ENCODE measurements around the gene SKIC8. TPM values are rescaled to one million over a fixed set of nuclear protein-coding genes. Genes with fewer than 3 reads are reported as not detected.
A peak's percentile ranks its signal among the peaks of the same experiment; 100 is the strongest.
"Not testable (repeated sequence)": the region's sequence is repeated elsewhere in the genome, so short reads cannot be mapped to it uniquely, and the experiment has no call there.

SKIC8 gene
- total RNA-seq, 2 donors from 2014 or later: 35.0 to 36.8 TPM

DNA sequence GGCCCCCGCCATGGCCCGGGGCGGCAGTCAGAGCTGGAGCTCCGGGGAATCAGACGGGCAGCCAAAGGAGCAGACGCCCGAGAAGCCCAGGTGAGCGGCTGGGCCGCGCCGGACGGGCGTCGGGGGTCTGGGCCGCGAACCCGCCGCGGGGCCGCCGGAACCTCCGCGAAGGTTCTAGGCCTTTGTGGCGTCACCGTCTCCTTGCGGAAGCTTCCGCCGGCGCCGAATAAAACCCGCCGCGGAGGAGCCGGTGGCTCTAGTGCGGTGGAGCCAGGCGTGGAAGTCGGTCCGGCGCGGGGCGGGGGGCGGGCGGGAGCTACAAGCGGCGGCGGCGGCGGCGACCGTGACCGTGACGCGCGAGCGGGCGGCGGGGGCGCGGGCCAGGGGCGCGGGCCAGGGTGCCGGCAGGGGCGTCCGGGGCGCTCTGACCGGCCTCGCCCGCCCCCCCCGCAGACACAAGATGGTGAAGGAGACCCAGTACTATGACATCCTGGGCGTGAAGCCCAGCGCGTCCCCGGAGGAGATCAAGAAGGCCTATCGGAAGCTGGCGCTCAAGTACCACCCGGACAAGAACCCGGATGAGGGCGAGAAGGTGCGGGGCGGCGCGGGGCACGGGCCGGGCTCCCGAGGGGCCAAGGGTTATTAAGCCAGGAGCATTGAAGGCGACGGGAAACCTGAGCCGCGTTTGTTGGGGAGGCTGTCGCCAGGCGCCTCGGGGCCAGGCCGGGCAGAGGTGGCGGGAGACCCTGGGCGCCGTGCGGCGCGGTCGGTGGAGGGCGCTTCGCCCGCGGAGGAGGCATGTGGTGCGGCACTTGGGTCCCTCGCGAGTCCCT is 34.9 kb downstream of the SKIC8 start, which contains the start of gene DNAJA4:
Gene DNAJA4 (plus strand): TSS at position 259 of the 833 bp plus-strand sequence. CDS start 202 bp downstream, at position 461.
- DNase-seq (ENCODE audit: low spot score): peak; percentile 86
- intact Hi-C loops (cut with DNase I): no loop called here

DNA sequence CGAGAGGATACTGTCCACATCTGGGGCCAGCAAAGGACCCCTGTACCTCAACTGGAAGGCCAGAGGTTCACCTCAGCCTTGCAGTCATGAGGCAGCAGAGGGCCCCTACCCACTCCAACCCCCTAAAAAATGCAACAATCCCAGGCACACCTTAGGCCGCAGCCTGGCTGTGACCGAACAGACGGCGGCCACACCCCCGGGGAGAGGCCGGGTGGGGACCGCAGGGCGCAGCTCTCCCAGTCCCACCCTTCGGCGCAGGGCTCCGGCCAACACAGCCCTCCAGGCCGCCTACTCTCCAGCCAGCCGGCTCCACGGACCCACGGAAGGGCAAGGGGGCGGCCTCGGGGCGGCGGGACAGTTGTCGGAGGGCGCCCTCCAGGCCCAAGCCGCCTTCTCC is 35.5 kb downstream of the SKIC8 start:
- intact Hi-C loops (cut with DNase I): no loop called here
- no peak for DNase-seq (ENCODE audit: low spot score)

- intact Hi-C loops (cut with DNase I): no loop called here
- DNase-seq (ENCODE audit: low spot score): no peak
Observed at GRCh38 chr15:78263351-78263781, 36.0 kb downstream of the SKIC8 start.

DNA sequence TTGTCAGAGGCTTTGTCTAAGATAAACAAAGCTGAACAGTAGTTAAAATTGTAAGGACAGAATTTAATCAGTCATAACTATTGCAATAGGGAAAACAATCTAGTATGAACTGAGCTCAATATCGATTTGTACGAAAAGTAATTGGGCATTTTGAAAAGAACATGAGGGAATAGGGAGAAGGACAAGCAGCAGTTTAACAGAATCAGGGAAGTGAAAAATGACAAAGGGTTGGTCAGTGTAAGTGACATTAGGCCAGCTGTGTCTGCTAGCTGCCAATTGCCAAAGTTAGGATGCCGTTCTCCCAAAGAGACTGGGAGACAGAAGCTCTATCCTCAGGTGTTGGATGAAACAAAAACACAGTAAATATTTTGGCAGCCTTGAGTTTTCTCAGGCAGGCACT is 38.3 kb downstream of the SKIC8 start:
- no peak for DNase-seq (ENCODE audit: low spot score)
- intact Hi-C loops (cut with DNase I): no loop called here

DNA sequence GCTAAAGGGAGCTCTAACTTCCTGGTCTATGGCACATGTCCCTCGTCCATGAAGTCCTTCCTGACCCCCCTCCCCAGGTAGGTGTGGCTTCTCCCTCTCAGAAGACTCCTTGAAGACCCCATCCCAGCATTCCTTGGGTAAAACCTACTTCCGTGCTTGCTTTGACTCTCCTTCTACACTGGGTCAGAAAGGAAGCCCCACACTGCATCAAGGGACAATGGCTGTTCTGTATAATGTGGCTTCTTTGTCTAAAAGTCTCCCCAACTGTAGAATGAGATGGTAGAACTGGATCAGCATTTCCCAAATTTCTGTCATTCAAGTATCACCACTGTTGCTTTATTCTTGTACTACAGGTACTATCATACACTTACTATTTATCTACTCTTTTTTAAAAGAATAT is 38.9 kb downstream of the SKIC8 start:
- no peak for DNase-seq (ENCODE audit: low spot score)
- intact Hi-C loops (cut with DNase I): no loop called here

GRCh38 chr15:78259232-78259631 is 40.2 kb downstream of the SKIC8 start:
- intact Hi-C loops (cut with DNase I): no loop called here
- no peak for DNase-seq (ENCODE audit: low spot score)

GRCh38 chr15:78257681-78258080 is 41.7 kb downstream of the SKIC8 start:
- intact Hi-C loops (cut with DNase I): no loop called here
- no peak for DNase-seq (ENCODE audit: low spot score)

GRCh38 chr15:78256044-78256437 is 43.4 kb downstream of the SKIC8 start:
- no peak for DNase-seq (ENCODE audit: low spot score)
- intact Hi-C loops (cut with DNase I): no loop called here

DNA sequence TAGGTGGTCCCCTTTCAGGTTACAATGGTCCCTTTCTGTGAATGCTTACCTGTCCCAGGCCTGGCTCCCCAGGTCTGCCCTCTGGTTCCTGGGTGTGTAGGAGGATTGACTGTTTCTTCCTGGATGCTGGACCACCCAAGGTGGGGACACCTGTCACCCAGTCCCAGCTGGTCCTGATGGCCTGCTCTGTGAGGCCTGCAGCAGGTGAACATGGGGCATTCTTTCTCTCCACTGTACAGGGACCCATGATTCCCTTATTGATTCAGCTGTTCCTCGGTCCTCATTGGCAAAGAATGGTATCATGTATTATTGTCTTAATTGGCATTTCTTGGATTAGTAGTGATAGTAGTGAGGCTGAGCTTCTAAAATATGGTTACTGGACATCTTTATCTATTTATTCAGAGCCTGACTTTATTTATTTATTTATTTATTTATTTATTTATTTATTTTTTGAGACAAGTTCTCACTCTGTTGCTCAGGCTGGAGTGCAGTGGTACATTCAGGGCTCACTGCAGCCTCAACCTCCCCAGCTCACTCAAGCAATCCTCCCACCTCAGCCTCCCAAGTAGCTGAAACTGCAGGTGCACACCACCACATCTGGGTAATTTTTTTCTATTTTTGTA is 43.9 kb downstream of the SKIC8 start:
- DNase-seq (ENCODE audit: low spot score): no peak

DNA sequence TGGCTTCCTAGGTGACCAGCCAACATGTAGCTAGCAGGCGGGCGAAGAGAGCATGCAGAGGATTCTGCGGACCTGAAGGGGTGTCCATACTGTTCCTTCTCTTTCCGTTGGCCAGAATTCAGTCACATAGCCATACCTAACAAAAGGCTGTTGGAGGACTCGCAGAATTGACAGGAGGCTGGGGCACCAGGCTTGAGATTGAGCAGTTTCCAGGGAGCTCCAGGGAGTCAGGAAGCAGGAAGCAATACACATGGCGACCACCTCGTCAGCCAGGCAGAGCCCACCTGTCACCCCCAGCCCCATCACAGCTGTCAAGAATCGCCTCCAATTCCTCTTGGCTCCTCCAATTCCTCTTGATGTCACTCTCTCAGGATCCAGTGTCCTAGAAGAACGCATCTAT is 48.3 kb downstream of the SKIC8 start:
- no peak for DNase-seq (ENCODE audit: low spot score)

More for the DNA sequence above, 43.9 kb downstream of the SKIC8 start:
- intact Hi-C loops (cut with DNase I): no loop called here

GRCh38 chr15:78249131-78249530 is 50.3 kb downstream of the SKIC8 start:
- DNase-seq (ENCODE audit: low spot score): no peak
- intact Hi-C loops (cut with DNase I): no loop called here

More for the DNA sequence above, 48.3 kb downstream of the SKIC8 start:
- intact Hi-C loops (cut with DNase I): no loop called here

GRCh38 chr15:78247911-78248310 is 51.5 kb downstream of the SKIC8 start:
- intact Hi-C loops (cut with DNase I): no loop called here
- DNase-seq (ENCODE audit: low spot score): no peak

- intact Hi-C loops (cut with DNase I); DNase-seq (ENCODE audit: low spot score): not testable (repeated sequence)
Observed at GRCh38 chr15:78245976-78246620, 53.3 kb downstream of the SKIC8 start.

DNA sequence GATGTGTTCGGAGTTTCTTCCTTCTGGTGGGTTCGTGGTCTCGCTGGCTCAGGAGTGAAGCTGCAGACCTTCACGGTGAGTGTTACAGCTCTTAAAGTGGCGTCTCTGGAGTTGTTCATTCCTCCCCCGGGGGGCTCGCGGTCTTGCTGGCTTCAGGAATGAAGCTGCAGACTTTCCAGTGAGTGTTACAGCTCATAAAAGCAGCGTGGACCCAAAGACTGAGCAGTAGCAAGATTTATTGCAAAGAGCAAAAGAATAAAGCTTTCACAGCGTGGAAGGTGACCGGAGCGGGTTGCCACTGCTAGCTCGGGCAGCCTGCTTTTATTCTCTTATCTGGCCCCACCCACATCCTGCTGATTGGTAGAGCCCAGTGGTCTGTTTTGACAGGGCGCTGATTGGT is 54.0 kb downstream of the SKIC8 start:
- intact Hi-C loops (cut with DNase I); DNase-seq (ENCODE audit: low spot score): not testable (repeated sequence)

GRCh38 chr15:78244893-78245292 is 54.5 kb downstream of the SKIC8 start:
- intact Hi-C loops (cut with DNase I): loop anchor here (5.0 kb wide), 4 partner anchors 68 to 133 kb away; partner anchors contain the start of gene CIB2 (in 1 of the 2)
- no peak for DNase-seq (ENCODE audit: low spot score)

DNA sequence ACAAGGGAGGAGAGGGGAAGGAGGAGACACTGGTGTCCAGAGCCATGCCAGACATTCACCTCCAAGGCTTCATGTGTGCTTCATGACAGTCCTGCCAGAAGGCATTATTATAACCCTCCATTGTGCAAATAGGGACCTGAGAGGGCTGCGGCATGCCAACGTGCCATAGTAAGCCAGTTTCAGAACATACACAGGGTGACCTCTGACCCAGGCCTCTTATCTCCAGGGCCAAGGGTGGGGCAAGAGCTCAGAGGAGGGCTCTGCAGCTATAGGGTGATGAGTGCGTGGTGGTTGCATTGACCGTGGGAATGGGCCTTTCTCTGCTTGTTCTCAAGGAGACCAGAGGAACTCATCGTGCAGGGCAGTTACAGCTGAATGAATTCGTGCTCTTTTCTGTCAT is 55.3 kb downstream of the SKIC8 start:
- no peak for DNase-seq (ENCODE audit: low spot score)
- intact Hi-C loops (cut with DNase I): loop anchor here (5.0 kb wide), 4 partner anchors 67 to 132 kb away; partner anchors contain the start of gene CIB2 (in 1 of the 2)

- intact Hi-C loops (cut with DNase I): loop anchor here (5.0 kb wide), 4 partner anchors 66 to 131 kb away; partner anchors contain the start of gene CIB2 (in 1 of the 2)
- no peak for DNase-seq (ENCODE audit: low spot score)
Observed at GRCh38 chr15:78243491-78243941, 55.9 kb downstream of the SKIC8 start.

GRCh38 chr15:78243058-78243457 is 56.4 kb downstream of the SKIC8 start:
- DNase-seq (ENCODE audit: low spot score): no peak
- intact Hi-C loops (cut with DNase I): loop anchor here (5.0 kb wide), 4 partner anchors 66 to 131 kb away; partner anchors contain the start of gene CIB2 (in 1 of the 2)

- intact Hi-C loops (cut with DNase I): loop anchor here (5.0 kb wide), 4 partner anchors 65 to 130 kb away; partner anchors contain the start of gene CIB2 (in 1 of the 2)
- no peak for DNase-seq (ENCODE audit: low spot score)
Observed at GRCh38 chr15:78242128-78242527, 57.3 kb downstream of the SKIC8 start.

Measured in posterior vena cava (tissue), 2 donors.